NT2/D1 (cell line): ENCODE measurements around the gene NTN4.
"Not testable (repeated sequence)": the region's sequence is repeated elsewhere in the genome, so short reads cannot be mapped to it uniquely, and the experiment has no call there.

Experiments
- DNase-seq: peaks from one replicate; pipeline ENCODE4 v3.0.0-alpha.2; 2011; ENCODE audit warnings: low read depth, low spot score
- H3K27me3 ChIP-seq: 2 replicates; pipeline ENCODE4 v1.6.0; 2011; ENCODE audit warnings: mild to moderate bottlenecking; ENCODE audit not compliant: insufficient read length, insufficient read depth
- H3K36me3 ChIP-seq: 2 replicates; pipeline ENCODE4 v1.6.1; 2011; ENCODE audit warnings: mild to moderate bottlenecking, low read length, mixed read lengths; ENCODE audit not compliant: insufficient read depth, insufficient read length
- H3K4me1 ChIP-seq: 2 replicates; pipeline ENCODE4 v1.5.1; 2011; ENCODE audit not compliant: insufficient read depth, insufficient read length
- H3K4me3 ChIP-seq: 2 replicates; pipeline ENCODE4 v1.5.1; 2011; ENCODE audit warnings: low read depth; ENCODE audit not compliant: insufficient read length
- H3K9ac ChIP-seq: 2 replicates; pipeline ENCODE4 v1.6.0; 2011; ENCODE audit warnings: low read depth; ENCODE audit not compliant: insufficient read length
- H3K9me3 ChIP-seq: 2 replicates; pipeline ENCODE4 v1.5.1; 2011; ENCODE audit warnings: mild to moderate bottlenecking, low read length; ENCODE audit not compliant: insufficient read depth
- SUZ12 ChIP-seq: IDR thresholded peaks from 2 replicates; pipeline ENCODE4 v1.6.1; 2011; ENCODE audit not compliant: insufficient read length, insufficient read depth; ENCODE audit errors: extremely low read depth
- YY1 ChIP-seq: IDR thresholded peaks from 2 replicates; pipeline ENCODE4 v1.6.1; 2011; ENCODE audit not compliant: insufficient read length, insufficient read depth
- ZNF274 ChIP-seq: IDR thresholded peaks from 2 replicates; pipeline ENCODE4 v1.6.1; 2011; ENCODE audit warnings: mild to moderate bottlenecking, low read depth, low read length

Gene NTN4

DNA sequence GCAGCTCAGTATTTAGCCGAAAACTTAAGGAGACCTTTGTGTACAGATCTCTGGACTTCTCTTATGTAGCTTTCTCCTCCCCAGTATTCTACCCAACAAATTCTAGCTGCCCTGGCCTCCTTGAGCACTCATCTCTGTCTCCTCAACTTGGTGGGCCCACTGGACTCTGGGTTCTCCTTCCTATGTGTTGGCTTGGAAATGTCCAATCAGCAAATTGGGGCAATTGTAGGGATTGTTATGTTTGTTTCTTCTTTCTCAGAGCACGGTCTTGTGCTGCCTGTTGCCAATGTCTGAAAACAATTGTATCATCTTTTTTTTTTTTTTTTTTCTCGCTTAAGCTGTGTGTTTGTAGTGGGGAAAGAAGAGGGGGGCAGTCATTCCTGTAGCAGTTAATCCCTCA, 30.2 kb downstream of the NTN4 start:
- Histone ChIP-seq H3K4me3 (no peak overlapping the region), H3K9me3 (no peaks in the 10 kb centered on the region), H3K9ac (no peak overlapping the region), H3K36me3 (no peaks in the 10 kb centered on the region), H3K27me3 (peaks cover 3% of the 10 kb centered on the region), H3K4me1 (no peaks in the 10 kb centered on the region)
- TF ChIP-seq SUZ12 (no peak), YY1 (no peak), ZNF274 (no peak)
- DNase-seq, result no peak

DNA sequence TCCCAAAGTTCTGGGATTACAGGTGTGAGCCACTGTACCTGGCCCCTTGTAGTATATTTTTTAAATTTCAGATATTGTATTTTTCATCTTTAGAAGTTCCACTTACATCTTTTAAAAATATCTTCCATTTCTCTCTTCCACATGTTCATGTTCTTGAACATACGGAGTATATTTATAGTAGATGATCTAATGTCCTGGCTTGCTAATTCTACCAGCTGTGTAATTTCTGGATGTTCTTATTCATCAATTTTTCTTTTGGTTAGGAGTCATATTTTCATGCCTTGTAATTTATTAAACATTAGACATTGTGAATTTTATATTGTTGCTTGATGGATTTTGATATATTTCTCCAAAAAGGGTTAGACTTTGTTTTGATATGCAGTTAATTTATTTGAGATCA, 30.8 kb downstream of the NTN4 start:
- TF ChIP-seq SUZ12, result no peak
- no peak for TF ChIP-seq ZNF274
- TF ChIP-seq YY1, result no peak
- H3K27me3 ChIP-seq, result peaks cover 3% of the 10 kb centered on the region

DNA sequence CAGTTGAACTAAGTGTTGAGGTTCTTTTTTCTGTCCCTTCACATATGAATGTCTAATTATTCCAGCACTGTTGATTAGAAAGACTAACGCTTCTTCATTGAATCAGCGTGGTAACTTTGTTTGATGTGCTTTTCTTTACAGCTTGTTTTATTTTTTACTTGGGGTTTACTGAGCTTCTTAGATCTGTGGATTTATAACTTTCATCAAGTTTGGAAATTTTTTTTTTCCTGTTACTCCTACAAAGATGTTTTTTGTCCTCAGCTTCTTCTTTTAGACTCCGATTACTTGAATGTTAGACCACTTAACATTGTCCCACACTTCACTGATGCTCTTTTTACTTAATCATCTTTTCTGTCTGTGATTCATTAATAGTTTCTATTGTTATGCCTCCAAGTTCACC, 31.5 kb downstream of the NTN4 start:
- no peak for DNase-seq
- Histone ChIP-seq H3K9ac (no peak overlapping the region), H3K4me1 (no peaks in the 10 kb centered on the region), H3K9me3 (no peaks in the 10 kb centered on the region), H3K36me3 (no peaks in the 10 kb centered on the region), H3K4me3 (no peak overlapping the region), H3K27me3 (peaks cover 3% of the 10 kb centered on the region)
- TF ChIP-seq SUZ12, result no peak
- no peak for TF ChIP-seq YY1
- no peak for TF ChIP-seq ZNF274

More for the DNA sequence above, 30.8 kb downstream of the NTN4 start:
- no peaks in the 10 kb centered on the region for H3K36me3 ChIP-seq
- no peaks in the 10 kb centered on the region for H3K9me3 ChIP-seq
- no peak overlapping the region for H3K4me3 ChIP-seq
- DNase-seq, result no peak
- H3K9ac ChIP-seq, result no peak overlapping the region
- H3K4me1 ChIP-seq, result no peaks in the 10 kb centered on the region

DNA sequence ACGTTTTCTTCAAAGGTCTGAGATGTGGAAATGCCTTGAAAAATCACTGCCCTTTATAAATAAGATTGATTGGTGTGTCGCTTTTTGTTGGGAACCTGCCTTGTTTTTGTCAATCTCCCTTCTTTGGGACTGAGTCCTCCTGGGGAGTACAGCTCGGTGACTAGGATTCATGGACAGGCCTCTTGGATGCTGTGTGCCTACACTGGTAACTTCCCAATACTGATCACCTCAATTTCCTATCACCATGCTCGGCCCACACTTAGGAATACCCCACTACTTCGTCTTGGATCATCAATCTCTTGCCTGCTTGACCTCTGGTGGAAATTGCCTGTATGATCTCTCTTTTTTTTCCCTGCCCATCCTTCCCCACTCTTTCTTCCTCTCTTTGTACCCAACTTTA, 34.2 kb downstream of the NTN4 start:
- H3K4me1 ChIP-seq, result no peaks in the 10 kb centered on the region
- no peak for TF ChIP-seq YY1
- no peak for TF ChIP-seq SUZ12
- TF ChIP-seq ZNF274, result no peak
- no peak overlapping the region for H3K9ac ChIP-seq
- H3K9me3 ChIP-seq, result no peaks in the 10 kb centered on the region
- no peaks in the 10 kb centered on the region for H3K36me3 ChIP-seq
- no peak overlapping the region for H3K4me3 ChIP-seq
- H3K27me3 ChIP-seq, result peaks cover 3% of the 10 kb centered on the region
- no peak for DNase-seq

GRCh38 chr12:95755261-95755865, 35.2 kb downstream of the NTN4 start:
- Histone ChIP-seq H3K9ac (no peak overlapping the region), H3K9me3 (no peaks in the 10 kb centered on the region), H3K27me3 (peaks cover 3% of the 10 kb centered on the region), H3K4me3 (no peak overlapping the region), H3K4me1 (no peaks in the 10 kb centered on the region), H3K36me3 (no peaks in the 10 kb centered on the region)
- TF ChIP-seq SUZ12 (no peak), YY1 (no peak), ZNF274 (no peak)
- no peak for DNase-seq

GRCh38 chr12:95746062-95746461, 44.5 kb downstream of the NTN4 start:
- H3K27me3 ChIP-seq, H3K36me3 ChIP-seq, H3K9ac ChIP-seq, DNase-seq, H3K4me1 ChIP-seq, H3K4me3 ChIP-seq, H3K9me3 ChIP-seq: not testable (repeated sequence)

DNA sequence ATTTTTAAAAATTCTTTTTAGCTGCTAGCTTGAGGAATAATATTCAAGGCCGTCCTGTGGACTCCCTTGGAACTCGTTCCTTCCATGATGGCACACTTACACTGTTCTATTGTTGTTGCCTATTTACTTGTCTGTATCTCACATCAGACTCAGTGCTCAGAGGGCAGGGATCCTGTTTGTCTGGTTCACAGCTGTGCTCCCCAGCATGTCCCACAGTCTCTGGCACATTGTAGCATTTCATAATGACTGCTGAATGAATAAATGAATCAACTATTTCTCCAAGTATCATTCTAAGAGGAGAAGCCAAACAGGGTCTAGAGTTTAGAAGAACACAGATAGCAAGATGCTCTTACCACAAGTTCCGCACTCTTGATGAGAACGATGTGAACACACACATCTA, 48.0 kb downstream of the NTN4 start:
- H3K9me3 ChIP-seq, result peaks cover 9% of the 10 kb centered on the region
- TF ChIP-seq YY1, result no peak
- TF ChIP-seq SUZ12, result no peak
- TF ChIP-seq ZNF274, result no peak
- no peak overlapping the region for H3K9ac ChIP-seq
- DNase-seq, result no peak
- no peaks in the 10 kb centered on the region for H3K27me3 ChIP-seq
- H3K4me3 ChIP-seq, result no peak overlapping the region
- no peaks in the 10 kb centered on the region for H3K36me3 ChIP-seq
- H3K4me1 ChIP-seq, result no peaks in the 10 kb centered on the region

- H3K27me3 ChIP-seq, result no peaks in the 10 kb centered on the region
- no peak for DNase-seq
- H3K9ac ChIP-seq, result no peak overlapping the region
- no peak overlapping the region for H3K4me3 ChIP-seq
- TF ChIP-seq YY1, result no peak
- H3K4me1 ChIP-seq, result no peaks in the 10 kb centered on the region
- H3K36me3 ChIP-seq, result no peaks in the 10 kb centered on the region
- H3K9me3 ChIP-seq, result peaks cover 9% of the 10 kb centered on the region
These were observed 48.9 kb downstream of the NTN4 start for GRCh38 chr12:95741635-95742034.
